Measurements from ENCODE around the gene PLEK.

DNA sequence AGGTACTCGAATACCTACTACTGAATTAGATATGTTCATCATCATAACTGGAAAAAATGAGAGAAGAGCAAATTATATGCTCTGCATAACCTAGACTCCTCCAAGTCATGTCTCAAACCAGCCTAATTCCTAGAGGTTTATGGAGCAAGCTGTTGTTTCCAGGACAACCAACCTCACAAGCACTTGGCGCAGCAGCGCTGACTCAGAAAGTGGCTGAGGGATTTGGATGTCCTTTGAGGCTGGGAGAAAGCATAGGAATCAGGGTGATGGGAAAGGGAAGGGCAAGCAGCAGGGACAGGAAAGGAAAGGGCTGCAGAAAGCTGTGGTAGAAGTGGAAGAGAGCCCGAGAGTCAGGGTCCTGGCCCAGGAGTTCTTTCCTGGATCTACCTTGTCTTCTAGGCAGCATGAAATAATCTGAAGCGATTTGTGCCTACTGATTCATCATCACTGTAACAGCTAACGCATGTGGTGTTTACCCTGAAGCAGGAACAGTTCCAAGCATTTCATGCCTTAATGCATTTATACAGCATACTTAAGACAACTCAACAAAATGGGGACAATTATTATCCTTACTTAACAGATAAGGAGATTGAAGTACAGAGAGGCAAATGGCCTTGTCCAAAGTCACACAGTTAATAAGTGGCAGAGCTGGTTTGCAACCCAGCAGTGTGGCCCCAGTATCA lies 3.7 kb downstream of the PLEK start:
- TF ChIP-seq RAD21 (CRISPR knock-in tag; IDR thresholded peaks at IDR 0.05) (no peak), RXRA (CRISPR knock-in tag; IDR thresholded peaks at IDR 0.05) (no peak), GTF3A (CRISPR knock-in tag; conservative IDR thresholded peaks at IDR 0.05) (no peak), POLR2AphosphoS5 (IDR thresholded peaks at IDR 0.05; ENCODE audit: low read depth, low read length) (no peak), EP300 (IDR thresholded peaks at IDR 0.05; ENCODE audit: low read depth in 2 of 2, low read length in 2 of 2) (no peak), EP300 (CRISPR knock-in tag; IDR thresholded peaks at IDR 0.05; ENCODE audit: borderline replicate concordance) (no peak)
- TF ChIP-seq, protein P1, sequence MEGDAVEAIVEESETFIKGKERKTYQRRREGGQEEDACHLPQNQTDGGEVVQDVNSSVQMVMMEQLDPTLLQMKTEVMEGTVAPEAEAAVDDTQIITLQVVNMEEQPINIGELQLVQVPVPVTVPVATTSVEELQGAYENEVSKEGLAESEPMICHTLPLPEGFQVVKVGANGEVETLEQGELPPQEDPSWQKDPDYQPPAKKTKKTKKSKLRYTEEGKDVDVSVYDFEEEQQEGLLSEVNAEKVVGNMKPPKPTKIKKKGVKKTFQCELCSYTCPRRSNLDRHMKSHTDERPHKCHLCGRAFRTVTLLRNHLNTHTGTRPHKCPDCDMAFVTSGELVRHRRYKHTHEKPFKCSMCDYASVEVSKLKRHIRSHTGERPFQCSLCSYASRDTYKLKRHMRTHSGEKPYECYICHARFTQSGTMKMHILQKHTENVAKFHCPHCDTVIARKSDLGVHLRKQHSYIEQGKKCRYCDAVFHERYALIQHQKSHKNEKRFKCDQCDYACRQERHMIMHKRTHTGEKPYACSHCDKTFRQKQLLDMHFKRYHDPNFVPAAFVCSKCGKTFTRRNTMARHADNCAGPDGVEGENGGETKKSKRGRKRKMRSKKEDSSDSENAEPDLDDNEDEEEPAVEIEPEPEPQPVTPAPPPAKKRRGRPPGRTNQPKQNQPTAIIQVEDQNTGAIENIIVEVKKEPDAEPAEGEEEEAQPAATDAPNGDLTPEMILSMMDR (CRISPR knock-in tag; IDR thresholded peaks at IDR 0.05): no peak

Data from HepG2 (cell line).